Activated naive CD4-positive, alpha-beta T cell (primary cell): ENCODE data around the gene SPACA5.
"Not testable (repeated sequence)": the region's sequence is repeated elsewhere in the genome, so short reads cannot be mapped to it uniquely, and the experiment has no call there.

Experiments
- DNase-seq, 4 experiments: peaks; one replicate each; lab custom pipeline; 2025; lab: John Stamatoyannopoulos, UW

Gene SPACA5

DNA sequence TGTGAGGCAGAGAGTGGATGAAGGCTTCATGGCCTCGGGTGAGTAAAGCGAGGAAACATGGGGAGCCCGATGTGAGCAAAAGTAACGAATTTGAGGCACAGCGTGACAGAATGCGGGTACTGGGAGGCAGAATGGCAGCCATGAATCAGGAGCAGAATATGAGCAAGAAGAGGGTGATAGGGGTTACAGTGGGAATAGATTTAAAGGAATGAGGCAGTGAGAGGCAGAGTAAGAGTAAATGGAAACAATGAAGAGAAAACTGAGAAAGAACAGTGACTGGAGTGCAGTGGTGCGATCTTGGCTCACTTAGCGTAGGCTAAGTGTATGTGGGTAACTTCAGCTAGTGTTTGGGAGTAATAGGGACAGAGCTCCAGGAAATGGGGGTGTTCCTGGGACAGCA, at the start of gene SPACA5:
TSS of gene SPACA5 (plus strand) at position 301 of the 400 bp plus-strand sequence. CDS start 815 bp downstream, outside the sequence.
- DNase-seq, result not testable (repeated sequence)

GRCh38 chrX:47958206-47958605, 48.6 kb upstream of the SPACA5 start:
- not testable (repeated sequence) for DNase-seq

DNA sequence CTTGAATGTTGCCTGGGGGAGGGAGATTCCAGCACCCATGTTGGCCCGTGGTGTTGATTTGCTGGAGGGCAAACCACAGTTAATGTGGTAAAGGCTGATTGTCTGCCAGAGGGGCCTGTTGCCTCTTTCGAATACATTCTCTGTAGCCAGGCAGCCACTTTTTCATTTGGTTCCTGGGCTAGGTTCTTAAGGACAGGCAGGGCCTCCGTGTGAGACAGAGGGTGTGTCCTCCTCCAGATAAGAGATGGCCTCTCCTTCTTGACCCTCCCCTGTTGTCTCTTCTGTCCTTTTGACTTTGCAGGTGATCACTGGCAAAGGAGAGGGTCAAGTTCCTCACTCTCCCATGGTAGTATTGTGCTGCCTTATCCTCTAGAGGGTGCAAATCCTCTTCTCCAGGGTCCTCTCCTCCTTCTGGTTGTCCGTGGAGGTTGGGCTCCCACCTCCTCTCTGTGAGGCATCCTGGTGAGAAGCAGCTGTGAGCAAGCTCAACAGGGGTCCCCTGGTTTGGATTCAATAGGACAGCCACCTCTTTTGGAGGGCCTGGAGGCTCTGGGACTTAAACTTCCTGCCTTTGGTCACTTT, 47.9 kb upstream of the SPACA5 start:
- no peak for DNase-seq

GRCh38 chrX:47960406-47960805, 46.4 kb upstream of the SPACA5 start:
- no peak for DNase-seq

GRCh38 chrX:47961830-47962229, 45.0 kb upstream of the SPACA5 start:
- DNase-seq, result not testable (repeated sequence)

- DNase-seq, result not testable (repeated sequence)
Observed at GRCh38 chrX:47965526-47965925, 41.3 kb upstream of the SPACA5 start.

DNA sequence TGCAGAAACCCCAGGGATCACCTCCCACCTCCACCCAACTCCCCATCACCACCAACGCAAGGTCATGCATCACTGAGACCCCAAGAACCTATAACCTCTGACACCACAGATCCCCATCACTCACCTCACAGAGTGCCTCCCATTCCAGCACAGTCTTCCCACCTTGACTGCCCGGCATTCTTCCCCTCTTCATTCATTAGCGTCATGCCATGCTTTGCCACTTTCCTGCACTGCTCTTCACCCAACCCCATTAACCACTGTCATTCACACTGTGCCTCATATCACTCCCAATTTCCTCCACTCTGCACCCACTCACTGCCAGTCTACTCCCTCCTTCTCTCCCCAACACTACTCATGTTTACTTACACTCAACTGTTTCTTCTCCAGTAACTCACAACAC, 33.6 kb upstream of the SPACA5 start:
- no peak for DNase-seq

DNA sequence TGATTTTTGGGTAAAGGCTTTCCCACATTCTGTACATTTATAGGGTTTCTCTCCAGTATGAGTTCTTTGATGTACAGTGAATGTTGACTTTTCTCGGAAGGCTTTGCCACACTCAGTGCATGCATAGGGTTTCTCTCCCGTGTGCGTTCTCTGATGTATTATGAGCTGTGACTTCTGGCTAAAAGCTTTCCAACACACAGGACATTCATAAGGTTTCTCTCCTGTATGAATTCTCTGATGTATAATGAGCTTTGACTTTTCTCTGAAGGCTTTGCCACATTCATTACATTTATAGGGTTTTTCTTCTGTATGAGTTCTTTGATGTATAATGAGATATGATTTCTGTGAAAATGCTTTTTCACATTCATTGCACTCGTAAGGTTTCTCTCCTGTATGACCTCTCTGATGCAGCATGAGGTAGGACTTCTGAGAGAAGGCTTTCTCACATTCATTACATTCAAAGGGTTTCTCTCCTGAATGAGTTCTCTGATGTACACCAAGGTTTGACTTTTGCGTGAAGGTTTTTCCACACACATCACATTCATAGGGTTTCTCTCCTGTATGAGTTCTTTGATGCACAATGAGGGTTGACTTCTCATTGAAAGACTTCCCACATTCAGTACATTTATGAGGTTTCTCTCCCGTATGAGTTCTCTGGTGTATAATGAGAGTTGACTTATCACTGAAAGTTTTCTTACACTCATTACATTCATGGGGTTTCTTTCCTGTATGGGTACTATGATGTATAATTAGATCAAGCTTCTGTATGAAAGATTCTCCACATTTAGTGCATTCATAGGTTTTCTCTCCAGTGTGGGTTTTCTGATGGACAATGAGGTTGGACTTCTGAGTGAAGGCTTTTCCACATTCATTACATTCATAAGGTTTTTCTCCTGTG, 30.3 kb upstream of the SPACA5 start:
- no peak for DNase-seq

GRCh38 chrX:47991263-47992094, 15.3 kb upstream of the SPACA5 start:
- DNase-seq, result no peak

- no peak for DNase-seq
Observed at GRCh38 chrX:47992095-47992380, 14.8 kb upstream of the SPACA5 start.

- no peak for DNase-seq
Observed at GRCh38 chrX:47992669-47993068, 14.1 kb upstream of the SPACA5 start.

GRCh38 chrX:48001260-48001659, 5.5 kb upstream of the SPACA5 start:
- no peak for DNase-seq

DNA sequence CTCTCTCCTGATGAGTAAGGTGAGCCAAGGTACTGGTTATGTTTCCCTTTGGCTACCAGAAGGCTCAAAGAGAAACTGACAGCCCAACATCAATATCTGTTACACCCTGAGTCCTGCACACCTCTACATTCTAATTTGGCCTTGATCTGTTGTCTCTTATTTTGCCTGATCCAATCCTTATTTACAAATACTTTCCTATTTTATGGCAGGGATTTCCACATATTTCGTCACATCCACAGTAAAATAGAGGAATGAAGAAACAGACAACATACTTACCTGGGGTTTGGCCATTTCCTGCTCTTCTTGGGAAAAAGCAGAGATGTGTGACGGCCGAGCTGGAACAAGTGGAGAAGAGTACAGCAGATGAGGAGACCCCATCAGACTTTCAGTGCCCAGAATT, 4.5 kb upstream of the SPACA5 start:
- no peak for DNase-seq

DNA sequence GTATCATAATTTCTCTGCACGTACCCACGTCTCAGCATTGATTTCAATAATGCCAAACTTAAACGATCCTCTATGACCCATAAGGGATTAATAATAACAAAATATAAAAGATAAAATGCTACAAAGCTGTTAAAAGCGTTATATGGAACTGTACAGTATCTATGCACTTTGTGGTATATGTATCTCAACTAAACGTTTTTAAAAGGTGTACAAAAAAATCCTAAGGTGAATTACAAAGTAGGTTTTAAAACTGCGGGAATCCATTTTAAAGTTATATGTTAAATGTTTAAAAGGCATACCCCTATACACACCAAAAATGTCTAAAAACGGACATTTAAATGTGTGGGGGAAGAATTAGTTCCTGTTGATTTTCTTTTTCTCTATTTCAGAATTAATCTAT, 3.9 kb upstream of the SPACA5 start:
- no peak for DNase-seq

GRCh38 chrX:48003367-48003757, 3.4 kb upstream of the SPACA5 start:
- peak in 1 of 4 experiments; percentile 7 for DNase-seq

DNA sequence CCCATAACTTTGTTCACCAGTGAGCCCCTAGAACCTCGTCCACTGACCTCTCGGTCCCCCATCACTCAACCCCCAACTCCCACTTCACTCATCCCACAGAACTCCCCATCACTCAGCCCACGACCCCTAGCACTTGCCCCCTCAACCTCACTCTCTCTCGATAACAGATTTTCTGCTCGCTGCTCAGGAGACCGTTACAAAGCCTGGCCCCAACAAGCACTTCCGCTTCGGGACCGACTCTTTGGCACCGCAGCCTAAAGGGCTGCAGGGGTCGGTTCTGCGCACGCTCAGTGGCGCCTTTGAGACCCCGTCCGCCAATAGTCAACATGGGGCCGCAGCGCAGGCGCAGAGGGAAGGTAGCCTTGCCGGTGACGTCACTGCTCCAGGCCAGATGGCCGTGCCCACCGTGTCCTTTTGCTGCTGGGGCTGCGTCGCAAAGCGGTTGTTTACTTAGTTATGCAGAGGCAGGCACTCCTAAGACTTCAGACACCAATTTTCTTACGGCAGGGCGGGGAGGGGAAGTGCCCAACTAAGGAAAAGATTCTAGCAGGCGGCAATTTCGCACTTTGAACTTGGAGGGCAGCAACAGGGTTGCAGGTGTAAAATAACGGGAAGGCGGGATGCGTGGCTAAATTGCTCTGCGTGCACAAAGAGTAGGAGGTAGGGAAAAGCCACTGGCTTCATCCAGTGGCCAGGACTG, 2.9 kb upstream of the SPACA5 start, which contains the start of gene ZNF182:
TSS of gene ZNF182 (minus strand) at position 232 of the 700 bp plus-strand sequence. CDS start 1,380 bp downstream, outside the sequence.
- peak; percentile 54 to 87 (median 76) for DNase-seq

DNA sequence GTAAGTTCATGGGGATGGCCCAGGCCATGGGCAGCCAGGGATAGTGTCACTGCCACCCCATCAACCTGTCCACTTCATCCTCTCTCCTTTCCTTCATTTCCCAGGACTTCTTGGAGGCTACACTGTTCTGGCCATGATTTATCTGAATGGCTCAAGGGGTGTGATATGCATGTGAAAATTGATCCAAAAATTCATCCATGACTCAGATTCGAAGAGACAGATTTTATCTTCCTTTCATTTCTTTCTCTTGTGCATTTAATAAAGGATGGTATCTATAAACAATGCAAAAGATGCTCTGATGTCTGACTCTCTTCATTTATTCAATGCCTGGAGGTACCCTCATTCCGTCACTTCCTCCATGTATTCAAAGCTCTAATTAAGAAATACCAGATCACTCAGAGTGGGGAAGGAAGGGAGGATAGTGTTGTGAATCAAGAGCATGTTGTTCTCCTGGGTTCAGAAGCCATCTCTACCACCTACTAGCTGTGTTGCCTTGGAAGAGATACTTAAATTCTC, 2.7 kb downstream of the SPACA5 start:
- not testable (repeated sequence) for DNase-seq

DNA sequence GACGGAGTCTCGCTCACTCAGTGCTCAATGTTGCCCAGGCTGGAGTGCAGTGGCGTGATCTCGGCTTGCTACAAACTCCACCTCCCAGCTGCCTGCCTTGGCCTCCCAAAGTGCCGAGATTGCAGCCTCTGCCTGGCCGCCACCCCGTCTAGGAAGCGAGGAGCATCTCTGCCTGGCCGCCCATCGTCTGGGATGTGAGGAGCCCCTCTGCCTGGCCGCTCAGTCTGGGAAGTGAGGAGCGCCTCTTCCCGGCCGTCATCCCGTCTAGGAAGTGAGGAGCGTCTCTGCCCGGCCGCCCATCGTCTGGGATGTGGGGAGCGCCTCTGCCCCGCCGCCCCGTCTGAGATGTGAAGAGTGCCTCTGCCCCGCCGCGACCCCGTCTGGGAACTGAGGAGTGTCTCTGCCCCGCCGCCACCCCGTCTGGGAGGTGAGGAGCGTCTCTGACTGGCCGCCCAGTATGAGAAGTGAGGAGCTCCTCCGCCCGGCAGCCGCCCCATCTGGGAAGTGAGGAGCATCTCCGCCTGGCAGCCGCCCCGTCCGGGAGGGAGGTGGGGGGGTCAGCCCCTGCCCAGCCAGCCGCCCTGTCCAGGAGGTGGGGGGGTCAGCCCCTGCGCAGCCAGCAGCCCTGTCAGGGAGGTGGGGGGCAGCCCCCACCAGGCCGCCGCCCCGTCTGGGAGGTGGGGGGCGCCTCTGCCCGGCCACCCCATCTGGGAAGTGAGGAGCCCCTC, 10.0 kb downstream of the SPACA5 start:
- not testable (repeated sequence) for DNase-seq

DNA sequence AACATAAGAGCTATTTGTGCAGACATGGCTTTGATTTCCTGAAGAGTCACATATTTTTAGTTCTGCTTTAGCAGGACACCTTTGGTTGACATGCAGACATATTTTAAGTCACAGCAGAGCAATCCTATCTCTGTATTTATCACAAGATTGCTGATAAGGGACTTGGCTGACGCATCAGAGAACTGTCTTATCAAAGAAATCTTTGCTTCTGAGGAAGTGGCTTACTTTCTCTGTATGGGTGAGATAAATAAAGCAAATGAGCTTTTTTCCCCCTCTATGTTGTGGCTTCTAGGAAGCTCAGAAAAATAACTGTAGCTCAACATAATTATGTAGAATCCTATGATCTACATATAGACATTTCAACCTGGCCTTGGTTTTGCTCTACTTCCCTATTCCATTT, 13.1 kb downstream of the SPACA5 start:
- DNase-seq, result not testable (repeated sequence)

DNA sequence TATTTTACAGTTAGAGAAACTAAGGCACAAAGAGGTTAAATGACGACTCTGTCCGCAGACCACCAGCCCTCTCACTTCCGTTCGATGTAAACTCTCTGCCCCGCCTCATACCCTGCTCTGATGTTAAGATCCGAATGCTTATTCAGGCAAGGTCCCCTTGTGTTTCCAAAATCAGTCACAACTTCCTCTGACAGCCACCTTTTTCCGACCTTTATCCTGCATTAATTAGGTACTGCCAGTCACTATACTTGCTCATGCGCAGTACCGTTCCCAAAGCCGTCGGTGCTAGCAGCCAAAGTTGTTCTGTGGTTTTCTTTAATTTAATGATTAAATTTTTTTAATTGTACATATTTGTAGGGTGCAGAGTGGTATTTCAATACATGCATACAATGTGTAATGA, 13.7 kb downstream of the SPACA5 start:
- DNase-seq, result not testable (repeated sequence)
